ENCODE data around the gene SYCE1L. TPM values are rescaled to one million over a fixed set of nuclear protein-coding genes. Genes with fewer than 3 reads are reported as not detected.

Gene SYCE1L
- total and polyA plus RNA-seq, 2 of the 4 experiments (the other 2 are of a cell fraction): 0.10 TPM; not detected in 1

DNA sequence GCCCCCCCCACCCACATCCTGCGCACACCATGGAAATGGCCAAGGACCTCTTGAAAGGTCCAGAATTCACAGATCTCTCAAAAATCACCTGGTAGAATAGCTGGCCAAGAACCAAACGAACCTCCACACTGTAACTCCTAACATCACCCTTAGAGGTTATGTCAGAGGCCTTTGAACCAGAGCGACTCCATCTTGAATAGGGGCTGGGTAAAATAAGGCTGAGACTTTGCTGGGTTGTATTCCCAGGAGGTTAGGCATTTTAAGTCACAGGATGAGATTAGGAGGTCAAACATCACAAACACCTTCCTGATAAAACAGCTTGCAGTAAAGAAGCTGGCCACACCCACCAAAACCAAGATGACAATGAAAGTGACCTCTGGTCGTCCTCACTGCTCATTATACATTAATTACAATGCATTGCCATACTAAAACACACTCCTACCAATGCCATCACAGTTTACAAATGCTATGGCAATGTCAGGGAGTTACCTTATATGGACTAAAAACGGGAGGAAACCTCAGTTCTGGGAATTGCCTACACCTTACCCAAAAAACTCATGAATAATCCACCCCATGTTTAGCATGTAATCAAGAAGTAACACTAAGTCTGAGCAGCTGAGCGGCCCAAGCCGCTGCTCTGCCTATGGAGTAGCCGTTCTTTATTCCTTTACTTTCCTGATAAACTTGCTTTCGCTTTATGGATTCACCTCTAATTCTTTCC, 34.8 kb downstream of the SYCE1L start:
- POLR2A ChIA-PET (ENCODE audit: unreplicated experiment): no interaction called here
- ATAC-seq (ENCODE audit: low read depth): no peak

More for the DNA sequence above, 34.8 kb downstream of the SYCE1L start:
- Histone ChIP-seq H3K9ac (ENCODE audit: low read depth, low read length) (no peak overlapping the region), H3K9me1 (ENCODE audit: insufficient read depth, low read length) (no peaks in the 10 kb centered on the region; the same call in 1 of the 2 replicates), H4K91ac (ENCODE audit: insufficient read depth, low read depth, low read length) (no peak overlapping the region), H3K9me3 (ENCODE audit: control insufficient read depth, insufficient read depth, low read length) (no peaks in the 10 kb centered on the region), H3K36me3 (ENCODE audit: control insufficient read depth, insufficient read depth, low read length) (no peaks in the 10 kb centered on the region), H4K8ac (ENCODE audit: low read depth in 2 of 2, low read length in 2 of 2) (no peak overlapping the region), H3K4me2 (ENCODE audit: low read depth, low read length) (no peak overlapping the region), H2AFZ (replicated peaks; ENCODE audit: low read length, poor library complexity) (no peak overlapping the region), H4K5ac (ENCODE audit: low read depth, low read length) (no peak overlapping the region), H3K4me3 (ENCODE audit: insufficient read depth, low read depth, low read length) (no peak overlapping the region), H4K20me1 (ENCODE audit: insufficient read depth, low read length) (no peaks in the 10 kb centered on the region), H2BK120ac (ENCODE audit: low read depth, low read length) (no peak overlapping the region), H2AK9ac (replicated peaks; ENCODE audit: low read depth, low read length, poor library complexity) (no peak overlapping the region), H2BK5ac (ENCODE audit: low read depth, low read length, poor library complexity, severe bottlenecking) (no peak overlapping the region), H3K23ac (ENCODE audit: low read depth, low read length) (no peak overlapping the region), H2BK15ac (ENCODE audit: low read depth, low read length) (no peak overlapping the region), H2BK20ac (ENCODE audit: low read depth, low read length) (no peak overlapping the region), H3K56ac (ENCODE audit: extremely low read depth, insufficient read depth, low read length) (no peak overlapping the region), H2AK5ac (ENCODE audit: low read depth, low read length) (no peak overlapping the region), H3K18ac (ENCODE audit: low read depth, low read length) (no peak overlapping the region), H3K4ac (ENCODE audit: low read depth, low read length) (no peak overlapping the region), H3K27ac (ENCODE audit: insufficient read depth, low read length) (no peak overlapping the region), H3K79me1 (ENCODE audit: low read depth in 1 of 2, low read length in 2 of 2) (no peaks in the 10 kb centered on the region), H3K4me1 (ENCODE audit: control insufficient read depth, insufficient read depth, low read length) (no peaks in the 10 kb centered on the region), H3K27me3 (ENCODE audit: control insufficient read depth, insufficient read depth, low read length) (peaks cover 2% of the 10 kb centered on the region; the same call in 1 of the 2 replicates), H3K14ac (replicated peaks; ENCODE audit: low read depth, low read length) (no peak overlapping the region)
- in situ Hi-C loops (cut with MboI; ENCODE audit: low sequenced_read_pairs) (loop anchor here (25.0 kb wide), 1 partner anchor 778 kb away; the partner anchor contains the start of gene CLEC3A), intact Hi-C loops (cut with micrococcal nuclease) (loop anchor here (10.0 kb wide), 1 partner anchor 741 kb away; no protein-coding TSS in a partner anchor), dilution Hi-C loops (cut with HindIII; ENCODE audit: low sequenced_read_pairs, unreplicated experiment) (loop anchor here (25.0 kb wide), 1 partner anchor 353 kb away; no protein-coding TSS in a partner anchor)
- CTCF ChIA-PET: no interaction called here
- BruUV-seq (replicated peaks): no TSS peak
- TF ChIP-seq FOS (IDR thresholded peaks at IDR 0.05; ENCODE audit: low read depth, low read length): no peak
- no peak for TF ChIP-seq MAZ (IDR thresholded peaks at IDR 0.05; ENCODE audit: borderline replicate concordance, low read depth, low read length)
- TF ChIP-seq, protein P1, sequence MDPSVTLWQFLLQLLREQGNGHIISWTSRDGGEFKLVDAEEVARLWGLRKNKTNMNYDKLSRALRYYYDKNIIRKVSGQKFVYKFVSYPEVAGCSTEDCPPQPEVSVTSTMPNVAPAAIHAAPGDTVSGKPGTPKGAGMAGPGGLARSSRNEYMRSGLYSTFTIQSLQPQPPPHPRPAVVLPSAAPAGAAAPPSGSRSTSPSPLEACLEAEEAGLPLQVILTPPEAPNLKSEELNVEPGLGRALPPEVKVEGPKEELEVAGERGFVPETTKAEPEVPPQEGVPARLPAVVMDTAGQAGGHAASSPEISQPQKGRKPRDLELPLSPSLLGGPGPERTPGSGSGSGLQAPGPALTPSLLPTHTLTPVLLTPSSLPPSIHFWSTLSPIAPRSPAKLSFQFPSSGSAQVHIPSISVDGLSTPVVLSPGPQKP (IDR thresholded peaks at IDR 0.05; ENCODE audit: borderline replicate concordance, low read depth, low read length): no peak
- no peak for TF ChIP-seq POLR2A (IDR thresholded peaks at IDR 0.05; ENCODE audit: low read depth, low read length)
- TF ChIP-seq, protein P2, sequence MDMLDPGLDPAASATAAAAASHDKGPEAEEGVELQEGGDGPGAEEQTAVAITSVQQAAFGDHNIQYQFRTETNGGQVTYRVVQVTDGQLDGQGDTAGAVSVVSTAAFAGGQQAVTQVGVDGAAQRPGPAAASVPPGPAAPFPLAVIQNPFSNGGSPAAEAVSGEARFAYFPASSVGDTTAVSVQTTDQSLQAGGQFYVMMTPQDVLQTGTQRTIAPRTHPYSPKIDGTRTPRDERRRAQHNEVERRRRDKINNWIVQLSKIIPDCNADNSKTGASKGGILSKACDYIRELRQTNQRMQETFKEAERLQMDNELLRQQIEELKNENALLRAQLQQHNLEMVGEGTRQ (IDR thresholded peaks at IDR 0.05; ENCODE audit: low read depth, low read length): no peak
- no peak for TF ChIP-seq SMC3 (IDR thresholded peaks at IDR 0.05; ENCODE audit: low read depth, low read length)
- no peak for TF ChIP-seq CEBPB (IDR thresholded peaks at IDR 0.05; ENCODE audit: low read depth, low read length)
- TF ChIP-seq RCOR1 (IDR thresholded peaks at IDR 0.05; ENCODE audit: insufficient replicate concordance, low read length): no peak
- TF ChIP-seq, protein P3, sequence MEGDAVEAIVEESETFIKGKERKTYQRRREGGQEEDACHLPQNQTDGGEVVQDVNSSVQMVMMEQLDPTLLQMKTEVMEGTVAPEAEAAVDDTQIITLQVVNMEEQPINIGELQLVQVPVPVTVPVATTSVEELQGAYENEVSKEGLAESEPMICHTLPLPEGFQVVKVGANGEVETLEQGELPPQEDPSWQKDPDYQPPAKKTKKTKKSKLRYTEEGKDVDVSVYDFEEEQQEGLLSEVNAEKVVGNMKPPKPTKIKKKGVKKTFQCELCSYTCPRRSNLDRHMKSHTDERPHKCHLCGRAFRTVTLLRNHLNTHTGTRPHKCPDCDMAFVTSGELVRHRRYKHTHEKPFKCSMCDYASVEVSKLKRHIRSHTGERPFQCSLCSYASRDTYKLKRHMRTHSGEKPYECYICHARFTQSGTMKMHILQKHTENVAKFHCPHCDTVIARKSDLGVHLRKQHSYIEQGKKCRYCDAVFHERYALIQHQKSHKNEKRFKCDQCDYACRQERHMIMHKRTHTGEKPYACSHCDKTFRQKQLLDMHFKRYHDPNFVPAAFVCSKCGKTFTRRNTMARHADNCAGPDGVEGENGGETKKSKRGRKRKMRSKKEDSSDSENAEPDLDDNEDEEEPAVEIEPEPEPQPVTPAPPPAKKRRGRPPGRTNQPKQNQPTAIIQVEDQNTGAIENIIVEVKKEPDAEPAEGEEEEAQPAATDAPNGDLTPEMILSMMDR (conservative IDR thresholded peaks at IDR 0.05; ENCODE audit: low read depth, low read length): no peak
- no peak for TF ChIP-seq MAFK (IDR thresholded peaks at IDR 0.05; ENCODE audit: low read depth, low read length)
- TF ChIP-seq RFX5 (IDR thresholded peaks at IDR 0.05; ENCODE audit: low read depth, low read length): no peak
- TF ChIP-seq BHLHE40 (IDR thresholded peaks at IDR 0.05; ENCODE audit: low read depth, low read length): no peak
- TF ChIP-seq CHD1 (IDR thresholded peaks at IDR 0.05; ENCODE audit: low read depth, low read length): no peak
- DNase-seq: no peak
- no CpG with 5 or more reads among the region's 9 CpGs for WGBS, 2 experiments (ENCODE audit: extremely low coverage in 2 of 2, insufficient read length in 1 of 2)

Data from IMR-90 (cell line).